Superior temporal gyrus (tissue), 1 donor: ENCODE data around the gene CCNI.
"Not testable (repeated sequence)": the region's sequence is repeated elsewhere in the genome, so short reads cannot be mapped to it uniquely, and the experiment has no call there.

Source experiments
- DNase-seq: peaks from one replicate; pipeline ENCODE4 v3.0.0-alpha.2; 2016; ENCODE audit errors: extremely low spot score

CCNI gene

DNA sequence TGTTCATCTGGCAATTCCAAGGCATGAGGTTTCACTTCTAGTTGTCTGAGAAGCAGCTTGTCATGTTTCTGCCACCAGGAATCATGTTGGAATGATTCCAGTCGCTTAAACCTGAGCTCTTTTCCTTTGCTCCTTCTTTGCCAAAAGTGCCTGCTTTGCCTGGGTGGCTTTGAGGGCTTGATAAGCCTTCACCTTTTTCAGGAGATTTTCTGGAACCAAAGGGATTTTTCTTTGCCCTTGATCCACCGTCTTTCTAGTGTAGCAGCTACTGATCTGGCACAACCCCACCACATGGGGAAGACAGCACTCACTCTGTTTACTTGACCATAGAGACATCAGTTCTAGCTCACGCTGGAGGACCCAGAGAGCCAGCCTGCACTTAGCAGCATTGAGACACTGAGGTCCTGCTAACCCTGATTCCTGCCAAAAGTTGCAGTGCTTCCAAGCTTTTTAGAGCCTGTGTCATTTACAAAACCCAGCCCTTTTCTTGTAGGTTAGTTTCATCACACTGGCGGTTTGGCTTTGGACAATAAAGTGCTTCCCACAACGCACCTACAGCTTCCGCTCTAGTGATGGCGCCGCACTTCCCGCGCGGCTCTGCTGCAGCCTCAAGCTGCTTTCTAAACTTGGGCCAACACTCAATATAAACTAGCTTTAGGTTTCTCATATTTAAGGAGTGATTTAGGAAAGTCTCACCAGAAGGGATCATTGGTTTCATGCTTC, 7.3 kb upstream of the CCNI start:
- DNase-seq: no peak

DNA sequence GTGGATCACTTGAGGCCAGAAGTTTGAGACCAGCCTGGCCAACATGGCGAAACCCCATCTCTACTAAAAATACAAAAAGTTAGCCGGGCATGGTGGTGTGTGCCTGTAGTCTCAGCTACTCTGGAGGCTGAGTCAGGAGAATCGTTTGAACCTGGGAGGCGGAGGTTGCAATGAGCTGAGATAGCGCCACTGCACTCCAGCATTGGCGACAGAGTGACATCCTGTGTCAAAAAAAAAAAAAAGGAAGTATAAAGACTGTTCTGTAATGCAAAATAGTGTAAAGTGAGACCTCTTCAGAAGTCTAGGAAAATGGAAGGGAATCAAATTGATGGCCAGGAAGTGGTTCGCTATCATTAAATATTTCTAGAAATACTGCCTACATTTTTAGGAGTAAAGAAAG, 5.0 kb upstream of the CCNI start:
- not testable (repeated sequence) for DNase-seq

DNA sequence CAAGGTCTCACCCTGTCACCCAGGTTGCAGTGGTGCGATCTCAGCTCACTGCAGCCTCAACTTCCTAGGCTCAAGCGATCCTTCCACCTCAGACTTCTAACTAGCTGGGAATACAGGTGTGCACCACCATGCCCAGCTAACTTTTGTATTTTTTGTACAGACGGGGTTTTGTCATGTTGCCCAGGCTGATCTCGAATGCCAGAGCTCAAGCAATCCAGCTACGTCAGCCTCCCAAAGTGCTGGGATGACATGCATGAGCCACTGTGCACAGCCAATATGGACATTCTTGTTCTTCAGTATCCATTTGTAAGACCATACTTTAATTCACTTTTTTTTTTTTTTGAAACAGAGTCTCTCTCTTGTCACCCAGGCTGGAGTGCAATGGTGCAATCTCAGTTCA, 3.5 kb upstream of the CCNI start:
- no peak for DNase-seq

DNA sequence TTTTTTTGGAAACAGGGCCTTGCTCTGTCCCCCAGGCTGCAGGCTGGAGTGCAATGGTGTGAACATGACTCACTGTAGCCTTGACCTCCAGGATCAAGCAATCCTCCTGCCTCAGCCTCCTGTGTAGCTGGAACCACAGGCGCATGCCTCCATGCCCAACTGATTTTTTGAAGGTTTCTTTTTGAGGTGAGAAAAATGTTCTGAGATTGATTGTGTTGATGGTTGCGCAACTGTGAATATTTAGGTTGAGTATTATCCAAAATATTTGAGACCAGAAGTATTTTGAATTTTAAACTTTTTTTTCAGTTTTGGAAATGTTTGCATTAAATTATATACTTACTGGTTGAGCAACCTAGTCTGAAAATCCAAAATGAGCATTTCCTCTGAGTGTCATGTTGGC, 2.6 kb upstream of the CCNI start:
- no peak for DNase-seq

DNA sequence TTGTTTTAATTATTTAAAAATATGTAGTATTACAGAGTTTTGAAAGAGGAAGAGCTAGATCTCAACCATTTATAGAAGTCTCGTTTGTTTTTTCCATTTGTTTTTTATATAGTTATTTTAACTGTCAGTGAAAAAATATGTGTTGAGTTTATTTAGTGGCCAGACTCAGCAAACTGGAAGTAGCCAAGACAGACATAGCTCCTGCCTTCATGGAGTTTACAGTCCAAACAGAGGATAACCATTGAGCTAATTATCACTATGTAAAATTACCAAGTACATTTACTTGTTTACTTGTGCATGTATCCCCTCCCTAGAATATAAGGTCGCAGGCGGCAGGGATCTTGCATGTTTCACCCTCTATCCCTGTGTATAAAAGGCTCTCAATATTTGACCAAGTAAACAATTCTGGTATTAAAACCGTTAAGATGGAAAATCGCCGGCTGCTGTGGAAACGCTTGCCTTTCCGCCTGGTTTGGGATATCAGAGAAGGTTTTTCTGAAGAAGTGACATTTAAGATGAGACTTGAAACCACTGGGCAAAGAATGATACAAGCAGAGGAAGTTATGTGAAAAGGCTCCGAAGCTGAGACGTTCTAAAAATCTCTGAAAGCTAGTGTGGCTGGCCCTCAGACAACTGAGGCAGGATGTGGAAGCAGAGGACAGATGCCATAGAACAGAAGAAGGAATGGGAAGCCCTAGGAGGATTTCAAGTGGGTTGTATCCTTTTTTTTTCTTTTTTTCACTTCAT, 1.3 kb upstream of the CCNI start:
- peak; percentile 19 for DNase-seq

DNA sequence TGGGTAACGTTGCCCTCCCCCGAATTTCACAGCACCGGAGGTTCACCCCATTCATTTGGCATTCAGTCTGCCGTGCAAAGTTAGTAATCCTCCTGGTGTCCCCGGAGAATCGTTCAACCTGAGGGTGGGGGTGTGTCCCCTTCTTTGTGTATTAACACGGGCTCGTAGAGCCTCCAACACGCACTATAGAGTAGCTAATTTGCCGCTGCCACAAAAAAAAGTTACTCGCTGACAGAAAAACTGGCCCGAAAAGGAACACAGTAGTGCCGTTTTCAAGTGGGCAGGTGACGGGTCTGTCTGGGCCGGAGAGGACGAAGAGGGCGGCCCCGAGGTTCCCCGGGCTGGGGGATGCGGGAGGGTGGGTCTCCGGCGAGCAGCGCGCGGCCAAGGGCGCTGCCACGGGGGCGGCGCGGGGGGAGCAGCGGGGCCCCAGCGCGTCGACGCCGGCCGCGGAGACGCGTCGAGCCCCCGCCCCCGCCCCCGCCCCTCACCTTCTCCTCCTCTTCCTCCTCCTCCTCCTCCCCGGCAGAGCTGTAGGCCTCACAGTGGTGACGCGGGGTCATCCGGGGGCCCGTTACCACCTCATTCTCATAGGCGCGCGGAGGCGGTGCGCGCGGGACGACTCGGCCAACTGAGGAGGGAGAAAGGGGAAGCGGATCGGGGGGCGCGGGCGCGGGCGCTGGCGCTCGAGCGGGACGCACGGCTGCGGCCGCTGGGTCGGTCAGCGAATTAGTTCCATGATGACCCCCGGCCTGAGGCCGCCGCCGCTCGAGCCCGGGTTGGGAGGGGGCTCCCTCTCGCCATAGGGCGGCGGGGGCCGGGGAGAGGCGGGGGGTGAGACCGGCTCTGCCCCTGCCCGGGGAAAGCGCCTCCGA, 571 bp downstream of the CCNI start:
- DNase-seq: peak; percentile 43

DNA sequence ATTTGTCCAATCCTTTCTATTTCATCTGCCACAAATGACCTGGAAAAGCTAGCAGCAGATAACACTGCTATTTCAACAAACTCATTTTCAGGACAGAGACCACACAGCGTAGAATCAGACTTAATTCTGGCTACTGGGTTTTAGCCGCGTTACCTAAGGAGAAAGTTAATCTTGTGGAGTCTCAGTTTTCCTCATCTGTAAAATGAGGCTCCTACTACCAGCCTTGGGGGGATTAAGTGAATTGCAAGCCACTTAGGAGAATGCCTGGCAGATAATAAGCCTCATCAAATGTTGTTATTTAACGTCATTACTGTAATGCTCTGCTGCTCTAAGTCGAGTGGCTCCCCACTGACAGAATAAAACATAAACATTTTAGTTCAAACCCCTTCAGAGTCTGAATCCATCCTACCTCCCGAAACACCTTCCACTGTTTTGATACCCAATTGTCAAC, 1.4 kb downstream of the CCNI start:
- DNase-seq: peak; percentile 64

DNA sequence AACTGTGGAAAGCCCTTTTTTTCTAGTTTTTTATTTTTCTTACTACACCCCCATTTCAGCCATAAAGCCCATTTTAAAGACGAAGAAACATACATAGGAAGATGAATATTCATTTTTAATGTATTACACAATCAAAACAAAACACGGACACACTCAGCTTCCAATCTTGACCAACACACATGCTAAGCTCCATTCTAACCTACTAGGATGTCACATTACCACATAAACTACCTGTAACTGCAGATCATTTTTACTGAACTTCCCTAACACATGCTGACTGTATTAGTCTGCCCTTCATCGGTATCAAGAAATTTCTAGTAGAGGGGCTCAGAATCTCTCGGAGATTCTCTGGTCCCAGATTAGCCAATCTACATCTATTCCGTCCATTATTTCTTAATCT, 1.8 kb downstream of the CCNI start:
- peak; percentile 73 for DNase-seq

DNA sequence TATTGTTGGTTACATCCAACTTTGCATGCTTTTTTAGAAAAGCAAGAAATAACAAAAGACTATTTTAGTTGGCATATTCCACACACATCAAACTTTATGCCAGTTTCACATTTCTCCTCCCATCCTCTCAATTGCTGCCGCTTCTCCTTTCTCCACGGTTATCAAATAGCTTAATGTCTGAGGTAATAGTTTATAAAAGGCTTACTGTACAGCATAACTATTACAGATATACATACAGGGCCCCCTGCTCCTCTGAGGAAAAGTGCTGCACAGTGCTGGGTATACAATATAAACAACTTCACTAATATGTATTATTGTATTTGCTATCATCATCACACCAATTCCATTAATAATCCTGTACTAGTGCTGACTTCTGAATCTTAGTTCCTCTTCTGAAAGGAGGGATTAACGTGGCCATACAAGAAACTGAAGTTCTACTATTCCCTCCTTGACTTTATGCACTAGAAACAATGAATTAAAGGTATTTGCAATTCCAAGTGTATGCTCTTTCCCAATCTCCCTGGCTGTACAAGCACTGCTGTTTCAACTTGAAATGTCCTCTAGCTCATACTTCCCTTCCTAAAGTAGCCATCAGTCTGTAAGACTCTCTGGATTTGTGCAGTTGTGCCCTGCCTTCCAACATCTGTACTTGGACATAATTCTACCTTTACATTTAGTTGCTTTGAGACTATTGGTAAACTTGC, 2.5 kb downstream of the CCNI start:
- no peak for DNase-seq

DNA sequence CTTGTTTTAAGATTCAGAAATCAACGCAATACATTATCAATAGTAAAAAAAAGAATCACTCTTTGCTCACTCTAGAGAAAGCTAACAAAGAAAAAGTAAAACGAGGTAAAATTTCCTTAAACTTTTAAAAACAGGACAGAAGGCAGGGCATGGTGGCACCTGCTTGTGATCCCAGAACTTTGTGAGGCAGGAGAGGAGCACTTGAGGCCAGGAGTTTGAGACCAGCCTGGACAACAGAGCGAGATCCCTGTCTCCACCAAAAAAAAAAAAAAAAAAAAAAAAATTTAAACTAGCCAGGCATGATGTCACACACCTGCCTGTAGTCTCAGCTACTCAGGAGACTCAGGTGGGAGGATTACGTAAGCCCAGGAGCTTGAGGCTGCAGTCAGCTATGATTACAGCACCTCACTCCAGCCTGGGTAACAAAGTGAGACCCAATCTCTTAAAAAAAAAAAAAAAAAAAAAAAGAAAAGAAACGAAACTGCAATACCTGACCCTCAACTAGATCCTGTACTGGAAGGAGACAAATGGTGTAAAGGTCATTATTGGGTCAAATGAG, 3.5 kb downstream of the CCNI start:
- no peak for DNase-seq

DNA sequence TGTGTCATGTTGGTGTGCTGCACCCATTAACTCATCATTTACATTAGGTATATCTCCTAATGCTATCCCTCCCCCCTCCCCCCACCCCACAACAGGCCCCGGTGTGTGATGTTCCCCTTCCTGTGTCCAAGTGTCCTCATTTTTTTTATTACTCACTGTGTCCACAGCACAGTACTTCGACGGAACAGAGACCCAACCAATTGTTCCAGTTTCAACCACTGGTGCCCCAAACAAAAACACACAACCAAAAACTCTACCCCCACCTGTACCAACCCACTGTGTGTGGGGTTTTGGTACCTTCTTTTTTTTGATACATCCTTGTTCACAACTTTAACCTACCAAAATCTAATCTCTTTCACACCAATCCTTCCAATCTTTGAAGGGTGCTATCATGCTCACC, 6.3 kb downstream of the CCNI start:
- DNase-seq: not testable (repeated sequence)

DNA sequence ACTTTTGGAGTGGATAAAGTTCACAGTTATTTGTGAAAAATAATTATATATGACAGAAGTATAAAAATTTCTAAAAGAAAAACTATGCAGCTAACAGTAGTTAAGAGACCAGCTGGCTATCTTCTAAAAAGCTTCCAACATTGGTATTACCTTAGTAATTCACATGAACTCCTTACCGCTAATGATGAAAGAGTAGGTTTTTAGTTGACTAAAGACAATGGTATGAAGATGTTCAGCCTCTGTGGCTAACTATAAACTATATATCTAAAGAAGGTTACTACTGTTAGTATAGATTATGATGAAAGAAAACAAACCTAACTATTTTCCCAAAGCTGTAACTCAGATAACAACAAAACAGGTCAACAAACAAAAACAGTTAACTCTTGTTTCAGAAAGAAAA, 10.4 kb downstream of the CCNI start:
- DNase-seq: no peak

DNA sequence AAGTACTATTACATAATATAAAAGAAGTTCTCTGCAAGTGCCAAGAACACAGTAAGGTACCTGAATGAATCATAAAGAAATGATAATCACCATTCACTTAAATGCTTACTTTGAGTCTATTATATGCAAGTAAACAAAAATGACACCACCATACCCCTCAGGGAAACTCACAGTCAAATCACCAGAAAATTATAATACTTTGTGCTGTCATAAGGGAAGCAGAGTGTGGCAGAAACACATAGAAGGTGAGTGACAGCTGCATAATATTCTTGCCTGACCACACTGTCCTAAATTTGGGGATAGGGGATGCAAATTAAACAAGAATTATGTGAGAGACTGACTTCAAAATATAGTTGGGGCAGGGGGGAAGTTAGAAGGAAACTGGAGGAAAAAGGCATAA, 12.9 kb downstream of the CCNI start:
- no peak for DNase-seq

DNA sequence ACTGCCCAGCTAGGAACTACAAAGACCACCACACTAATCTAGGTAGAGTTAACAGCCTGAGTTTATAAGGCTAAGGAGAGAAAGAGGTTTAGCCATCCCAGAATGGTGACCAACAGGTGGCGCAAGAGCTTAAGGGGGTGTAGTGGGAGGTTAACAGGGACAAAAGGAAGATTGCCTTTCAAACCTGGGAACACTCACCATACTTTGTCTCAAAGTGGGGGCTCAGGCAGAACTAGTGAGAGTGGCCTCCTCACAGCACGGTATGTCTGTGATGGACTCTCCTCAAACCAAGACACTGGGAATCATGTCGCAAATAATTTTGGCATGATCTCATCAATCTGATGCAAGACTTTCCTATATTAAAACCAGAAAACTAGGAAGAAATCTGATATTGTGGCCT, 23.4 kb downstream of the CCNI start:
- DNase-seq: no peak

DNA sequence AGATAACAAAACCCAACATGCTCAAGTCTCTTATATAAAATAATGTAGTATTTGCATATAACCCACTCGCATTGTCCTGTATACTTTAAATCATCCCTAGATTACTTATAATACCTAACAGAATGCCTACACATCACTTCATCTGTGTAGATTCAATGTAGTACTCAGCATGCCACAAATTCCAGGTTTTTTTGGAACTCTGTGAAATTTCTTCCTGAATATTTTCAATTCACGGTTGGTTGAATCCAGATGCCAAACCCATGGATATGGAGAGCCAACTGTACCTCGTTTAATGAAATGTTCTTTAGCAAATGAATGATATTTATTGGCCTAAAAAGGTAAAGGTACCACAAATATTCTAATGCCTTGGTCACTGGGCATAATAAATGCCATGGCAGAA, 24.8 kb downstream of the CCNI start:
- peak; percentile 9 for DNase-seq

DNA sequence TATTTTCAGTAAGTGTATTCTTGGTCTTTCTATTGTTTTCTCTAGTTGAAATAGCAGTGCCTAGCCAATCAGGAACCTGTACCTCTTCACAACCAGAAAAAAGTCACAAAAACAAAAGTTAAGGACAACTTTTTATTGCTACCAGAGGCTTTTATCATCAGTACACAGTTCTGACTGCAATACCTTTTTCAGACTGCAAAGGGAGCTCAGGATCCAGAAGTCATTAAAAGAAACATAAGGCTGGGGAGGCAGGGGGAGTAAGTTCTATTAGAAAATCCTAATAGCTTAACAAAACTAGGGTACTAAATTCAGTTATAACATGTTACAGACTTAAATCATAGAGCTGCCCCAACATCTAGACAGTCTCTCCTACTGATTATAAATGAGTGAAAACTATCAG, 28.8 kb downstream of the CCNI start:
- peak; percentile 25 for DNase-seq

DNA sequence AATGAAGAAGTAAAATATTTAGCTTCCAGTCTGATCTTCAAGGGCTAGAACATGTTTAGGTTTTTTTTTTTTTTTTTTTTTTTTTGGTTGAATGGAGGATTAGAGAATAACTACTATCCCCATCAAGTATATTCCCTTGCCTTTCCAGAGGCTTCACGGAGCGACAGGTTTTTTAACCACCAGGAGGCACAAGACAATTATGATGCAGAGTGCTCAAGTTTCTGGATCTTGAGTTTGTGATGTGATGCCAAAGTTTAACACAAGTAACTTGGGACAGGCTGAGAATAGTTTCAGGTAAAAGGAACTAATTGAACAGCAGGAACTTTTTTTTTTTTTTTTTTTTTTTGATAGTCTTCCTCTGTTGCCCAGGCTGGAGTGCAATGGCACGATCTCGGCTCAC, 30.3 kb downstream of the CCNI start:
- DNase-seq: peak; percentile 17

DNA sequence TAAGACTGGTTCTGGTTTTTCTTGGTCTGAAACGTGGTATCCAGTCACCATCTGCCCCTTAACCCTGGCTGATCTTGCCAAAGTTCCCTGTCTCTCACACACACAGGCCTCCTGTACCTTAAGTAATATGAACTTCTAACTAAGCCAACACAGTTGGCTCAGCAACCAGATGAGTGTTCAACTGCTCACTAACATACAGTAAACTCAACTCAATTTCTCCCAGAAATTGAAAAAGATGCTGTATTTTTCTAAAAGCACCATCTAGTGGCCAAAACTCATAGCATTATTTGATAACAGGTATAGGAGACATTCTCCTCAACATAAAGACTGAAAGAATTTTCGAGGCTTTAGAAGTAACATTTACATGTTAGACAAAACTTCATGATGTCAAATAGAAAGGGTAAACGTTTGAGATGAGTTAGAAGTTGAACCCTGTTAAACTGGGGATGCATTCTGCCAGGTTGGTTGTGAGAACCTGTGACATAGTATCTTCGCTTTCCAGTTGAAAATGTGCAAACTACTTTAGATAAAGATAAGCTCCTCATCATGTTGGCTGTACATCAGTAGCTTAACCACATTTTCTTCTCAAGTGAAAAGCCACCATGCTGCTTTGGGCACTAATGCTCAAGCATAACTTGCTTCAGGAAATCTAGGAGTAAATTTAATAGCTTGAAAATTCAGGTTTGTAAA, 31.2 kb downstream of the CCNI start:
- DNase-seq: peak; percentile 83

DNA sequence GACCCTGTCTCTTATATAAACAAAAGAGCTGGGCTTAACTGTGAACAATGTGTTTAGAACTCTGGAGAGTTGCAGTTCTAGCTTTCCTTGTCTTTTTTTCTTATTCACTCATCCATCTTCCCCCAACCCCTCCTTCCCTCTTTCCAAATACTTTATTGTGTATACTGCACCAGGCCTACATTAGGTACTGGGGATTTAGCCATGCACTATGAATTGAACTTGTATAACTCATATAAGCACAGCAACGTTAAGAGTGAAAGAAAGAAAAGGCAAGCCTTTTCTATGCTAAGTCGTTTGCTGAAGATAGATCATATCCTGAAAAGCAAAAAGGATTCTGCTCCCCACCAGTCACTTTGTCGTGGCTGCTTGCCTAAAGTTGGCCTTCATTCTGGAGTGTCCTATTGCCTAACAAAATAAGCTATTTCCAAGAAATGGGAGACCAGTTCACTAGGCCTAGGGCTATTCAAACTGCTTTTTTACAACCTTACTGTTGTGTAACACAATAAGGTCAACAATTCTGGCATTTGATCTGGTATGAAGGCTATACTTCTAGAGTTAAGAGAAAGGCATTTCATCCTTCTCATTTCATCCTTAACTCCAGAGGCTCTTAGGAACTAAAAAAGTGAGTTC, 32.2 kb downstream of the CCNI start:
- DNase-seq: no peak
